GM18526 (cell line): ENCODE results near the gene PPP4R4.

Experiments used
- POLR2A ChIP-seq: IDR thresholded peaks from 3 replicates; pipeline ENCODE4 v1.6.1; 2011; ENCODE audit not compliant: insufficient read length; ENCODE audit errors: extremely low read depth

PPP4R4 gene

GRCh38 chr14:94173885-94174603, at the start of gene PPP4R4:
Gene PPP4R4 (plus strand): TSS chr14:94174322. CDS start chr14:94174466, 144 bp downstream.
- no peak for TF ChIP-seq POLR2A

GRCh38 chr14:94124582-94125377, 49.3 kb upstream of the PPP4R4 start:
- TF ChIP-seq POLR2A, result no peak

- no peak for TF ChIP-seq POLR2A
Observed at GRCh38 chr14:94125659-94126418, 48.3 kb upstream of the PPP4R4 start.

- TF ChIP-seq POLR2A, result no peak
Observed at GRCh38 chr14:94126419-94126677, 47.8 kb upstream of the PPP4R4 start.

GRCh38 chr14:94126800-94127199, 47.3 kb upstream of the PPP4R4 start:
- TF ChIP-seq POLR2A, result no peak

GRCh38 chr14:94127330-94127729, 46.8 kb upstream of the PPP4R4 start:
- no peak for TF ChIP-seq POLR2A

- TF ChIP-seq POLR2A, result no peak
Observed at GRCh38 chr14:94128216-94128839, 45.8 kb upstream of the PPP4R4 start.

GRCh38 chr14:94129111-94129757, 44.9 kb upstream of the PPP4R4 start, which contains the start of gene IFI27L2:
Gene IFI27L2 (minus strand): TSS chr14:94129604. CDS start chr14:94129564, 40 bp downstream.
- TF ChIP-seq POLR2A, result peak; percentile 70

GRCh38 chr14:94129758-94130414, 44.2 kb upstream of the PPP4R4 start:
- no peak for TF ChIP-seq POLR2A

GRCh38 chr14:94132285-94132887, 41.7 kb upstream of the PPP4R4 start:
- no peak for TF ChIP-seq POLR2A

GRCh38 chr14:94135476-94135875, 38.6 kb upstream of the PPP4R4 start:
- TF ChIP-seq POLR2A, result no peak

GRCh38 chr14:94136575-94137331, 37.4 kb upstream of the PPP4R4 start:
- no peak for TF ChIP-seq POLR2A

- no peak for TF ChIP-seq POLR2A
Observed at GRCh38 chr14:94138251-94138650, 35.9 kb upstream of the PPP4R4 start.

- no peak for TF ChIP-seq POLR2A
Observed at GRCh38 chr14:94139006-94139405, 35.1 kb upstream of the PPP4R4 start.

- TF ChIP-seq POLR2A, result no peak
Observed at GRCh38 chr14:94139421-94139820, 34.7 kb upstream of the PPP4R4 start.
